ENCODE measurements around the gene SLC6A1.

SLC6A1 gene

GRCh38 chr3:10972072-10972782 is 20.3 kb upstream of the SLC6A1 start:
- DNase-seq, result no peak

GRCh38 chr3:10973046-10973595 is 19.4 kb upstream of the SLC6A1 start:
- no peak for DNase-seq

- DNase-seq, result no peak
Observed at GRCh38 chr3:10974131-10974530, 18.4 kb upstream of the SLC6A1 start.

GRCh38 chr3:10974746-10975375 is 17.7 kb upstream of the SLC6A1 start:
- DNase-seq, result no peak

DNA sequence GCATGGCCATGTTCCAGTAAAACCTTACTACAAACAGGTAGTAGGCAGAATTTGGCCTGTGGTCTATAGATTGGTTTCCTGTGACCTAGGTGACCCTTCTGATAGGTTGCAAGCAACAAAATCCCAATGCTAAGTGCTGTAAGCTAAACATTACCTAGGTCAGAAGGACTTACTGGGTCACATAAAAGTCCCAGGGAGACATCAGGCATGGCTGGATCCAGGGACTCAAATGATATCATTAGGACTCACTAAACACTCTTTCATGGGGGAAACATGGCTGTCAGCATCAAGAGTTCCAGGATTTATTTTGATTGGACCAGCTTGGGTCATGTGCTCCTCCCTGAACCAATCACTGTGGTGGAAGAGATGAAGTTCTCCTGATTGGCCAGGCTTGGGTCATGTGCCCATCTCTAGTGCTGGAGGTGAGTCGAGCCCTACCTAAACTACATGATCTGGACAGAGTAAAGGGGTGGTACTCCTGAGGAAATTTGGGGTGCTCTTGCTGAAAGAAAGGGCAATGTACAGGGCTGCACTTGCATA is 16.8 kb upstream of the SLC6A1 start:
- no peak for DNase-seq

GRCh38 chr3:10976770-10977169 is 15.8 kb upstream of the SLC6A1 start:
- DNase-seq, result no peak

DNA sequence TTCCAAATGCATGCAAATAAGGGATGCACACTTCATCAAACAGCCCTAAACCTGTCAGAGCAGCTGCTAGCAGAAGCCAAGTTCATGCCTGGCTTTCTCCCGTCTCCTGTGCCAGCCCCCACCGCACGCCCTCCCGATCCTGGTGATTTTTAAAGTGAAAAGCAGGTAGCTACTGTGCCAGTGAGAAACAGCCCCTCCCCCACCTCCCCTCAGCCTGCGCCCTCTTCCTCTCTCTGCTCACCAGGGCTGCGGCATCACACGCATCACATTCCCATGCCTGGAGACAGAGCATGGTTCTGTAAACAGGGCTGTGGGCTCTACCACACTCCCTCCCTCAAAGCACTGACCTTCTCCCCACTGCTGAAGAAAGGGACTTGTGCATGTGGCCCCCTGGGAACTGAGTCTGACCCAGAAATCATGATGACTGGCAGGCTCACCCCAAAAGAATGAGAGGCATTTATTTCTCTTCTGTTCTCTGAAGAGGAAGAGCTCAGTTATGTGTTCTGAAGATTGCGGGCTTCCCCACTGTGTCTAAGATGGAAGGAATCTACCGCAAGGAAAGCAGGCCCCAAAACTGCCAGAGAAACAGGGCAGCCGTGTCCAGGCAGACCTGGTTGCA is 14.5 kb upstream of the SLC6A1 start:
- DNase-seq, result no peak

DNA sequence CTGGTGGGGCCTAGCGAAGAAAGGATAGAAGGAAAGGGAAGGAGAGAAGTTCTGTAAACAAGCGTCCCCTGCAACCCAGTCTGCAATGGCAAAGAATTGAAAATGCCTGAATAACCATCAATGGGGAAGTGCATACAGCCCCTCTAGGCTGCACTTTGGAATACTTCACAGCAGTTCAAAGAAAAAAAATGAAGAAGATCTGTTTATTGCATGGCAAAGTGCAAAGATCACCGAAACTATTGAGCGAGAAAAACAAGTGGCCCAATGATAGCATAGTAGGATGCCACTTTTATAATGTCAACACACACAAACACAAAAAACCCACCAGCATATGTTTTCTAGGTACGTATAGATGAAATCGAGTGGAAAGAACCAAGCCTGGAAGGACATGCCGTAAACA is 13.6 kb upstream of the SLC6A1 start:
- DNase-seq, result no peak

DNA sequence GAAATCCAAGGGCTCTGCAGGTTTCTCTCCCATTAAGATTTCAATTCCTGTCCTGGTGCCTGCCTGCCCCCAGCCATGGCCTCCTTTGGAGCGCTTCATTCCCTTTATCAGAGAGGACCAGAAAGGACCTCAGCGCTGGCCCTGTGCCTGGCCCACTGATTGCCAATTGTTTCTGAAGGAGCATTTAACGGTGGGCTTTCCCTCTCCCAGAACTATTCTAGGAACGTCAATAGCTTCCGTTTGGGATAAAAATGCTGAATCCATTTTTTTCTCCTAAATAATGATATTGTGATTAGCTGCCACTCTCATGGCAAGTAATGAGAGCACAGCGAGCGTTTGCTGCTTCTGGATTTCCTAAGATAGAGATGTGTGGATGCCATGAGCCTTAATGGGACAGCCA is 12.2 kb upstream of the SLC6A1 start:
- no peak for DNase-seq

DNA sequence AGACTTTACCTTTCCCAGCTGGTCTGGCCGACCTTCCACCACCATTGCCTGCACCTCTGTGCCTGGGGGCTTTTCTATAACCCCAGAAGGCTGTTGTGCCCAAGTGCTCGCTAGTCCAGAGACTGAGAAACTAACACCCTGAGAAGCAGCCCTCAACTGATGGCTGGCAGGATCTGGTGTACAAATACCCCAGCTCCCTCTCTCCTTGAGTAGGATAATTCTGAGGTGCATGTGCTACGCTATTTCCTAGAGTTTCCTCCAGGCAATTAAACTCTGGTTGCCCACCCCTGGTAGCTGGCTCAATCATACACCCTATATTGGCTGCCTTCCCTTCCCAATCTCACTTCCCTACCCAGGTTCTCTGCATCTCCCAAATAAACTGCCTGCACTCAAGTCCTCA is 11.5 kb upstream of the SLC6A1 start:
- DNase-seq, result no peak

GRCh38 chr3:10981961-10982360 is 10.6 kb upstream of the SLC6A1 start:
- no peak for DNase-seq

GRCh38 chr3:10982782-10983181 is 9.8 kb upstream of the SLC6A1 start:
- no peak for DNase-seq

DNA sequence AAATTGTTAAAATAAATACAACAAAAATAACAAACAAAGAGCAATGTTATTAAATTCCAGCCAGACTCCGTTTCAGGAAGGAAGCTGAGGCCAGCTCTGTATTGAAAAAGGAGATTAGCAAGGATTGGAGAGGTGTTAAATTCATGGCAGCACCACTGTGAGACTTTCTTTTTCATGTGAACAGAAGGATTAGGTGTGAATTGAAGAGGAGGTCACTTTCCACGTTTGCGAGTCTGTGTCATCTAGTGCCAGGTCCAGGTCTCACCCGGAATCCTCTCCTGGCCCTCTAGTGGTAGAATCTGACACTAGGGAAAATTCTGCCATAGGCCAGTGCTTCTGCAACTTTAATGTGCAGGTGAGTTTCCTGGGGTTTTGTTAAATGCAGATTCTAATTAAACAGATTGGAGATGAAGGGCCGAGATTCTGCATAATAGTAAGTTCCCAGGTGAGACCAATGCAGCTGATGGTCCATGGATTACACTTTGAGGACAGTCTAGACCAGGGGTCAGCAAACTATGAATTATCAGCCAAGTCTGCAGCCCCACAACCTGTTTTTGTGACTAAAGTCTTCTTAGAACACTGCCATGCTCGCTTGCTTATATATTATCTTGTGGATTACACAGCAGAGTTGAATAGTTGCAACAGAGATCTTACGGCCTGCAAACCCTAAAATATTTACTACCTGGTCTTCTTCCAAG is 9.2 kb upstream of the SLC6A1 start:
- DNase-seq, result peak; percentile 56

- no peak for DNase-seq
Observed at GRCh38 chr3:10984371-10984896, 8.1 kb upstream of the SLC6A1 start.

DNA sequence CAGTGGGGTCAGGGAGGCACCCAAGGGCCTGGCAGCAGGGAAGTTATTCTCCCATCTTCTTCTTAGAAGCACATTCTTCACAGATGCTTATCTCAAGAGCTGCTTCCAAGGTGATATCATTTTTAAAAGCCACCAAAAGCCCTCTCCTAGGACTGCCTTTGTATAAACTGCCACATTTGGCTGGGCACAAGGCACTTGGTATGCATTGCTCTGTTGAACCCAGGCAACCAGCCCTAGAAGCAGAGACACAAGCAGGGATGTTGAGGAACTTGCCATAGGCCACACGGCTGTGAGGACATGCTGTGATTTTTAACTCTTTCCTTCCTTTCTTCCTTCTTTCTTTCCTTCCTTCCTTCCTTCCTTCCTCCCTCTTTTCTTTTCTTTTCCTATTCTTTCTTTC is 7.4 kb upstream of the SLC6A1 start:
- no peak for DNase-seq

DNA sequence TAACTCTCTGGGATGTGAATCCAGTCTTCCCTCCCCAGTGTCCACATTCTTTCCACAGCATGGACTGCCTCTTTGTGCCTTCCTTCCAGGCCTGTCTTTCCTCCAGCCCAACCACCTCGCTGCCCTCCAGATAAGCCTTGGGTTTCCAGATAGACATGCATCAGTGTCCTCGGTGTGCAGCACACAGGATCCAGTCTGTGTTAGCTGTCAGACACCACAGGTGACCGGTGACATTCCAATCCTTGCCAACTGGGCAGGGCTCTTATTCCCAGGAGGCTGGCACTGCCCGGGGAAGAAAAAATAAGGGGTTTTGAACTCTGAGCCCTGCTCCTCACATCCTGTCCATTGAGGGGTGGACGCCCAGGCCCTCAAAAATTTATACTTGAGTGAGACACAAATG is 6.0 kb upstream of the SLC6A1 start:
- no peak for DNase-seq

DNA sequence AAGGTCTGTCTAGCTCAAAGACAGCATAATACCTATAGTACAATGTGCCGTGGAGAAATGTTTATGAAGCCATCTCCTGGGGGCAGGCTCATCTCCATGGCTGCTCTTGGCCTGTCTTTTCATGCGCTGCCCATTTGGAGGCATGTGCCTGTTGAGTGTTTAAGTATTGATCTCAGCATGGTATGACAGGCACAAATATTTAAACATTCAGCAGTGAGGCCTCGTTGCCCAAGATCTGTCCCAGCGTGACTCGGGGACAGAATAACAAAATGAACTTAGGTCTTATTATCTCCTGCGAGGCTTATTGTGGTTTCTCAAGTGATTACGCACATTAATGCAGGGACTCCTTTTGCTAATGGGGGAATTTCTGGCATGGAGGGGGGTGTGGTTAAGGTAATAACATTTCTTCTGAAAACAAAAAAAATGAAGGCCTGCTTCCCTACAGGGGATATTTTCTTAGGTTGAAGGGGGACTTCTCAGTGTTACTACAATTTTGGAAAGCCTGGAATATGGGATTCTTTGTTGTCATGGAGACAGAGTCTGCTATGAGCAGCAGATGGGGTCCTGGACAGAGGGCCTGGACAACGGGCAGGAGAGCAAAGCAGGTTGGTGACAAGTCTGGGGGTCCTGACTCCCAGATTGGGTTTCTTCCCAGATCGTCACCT is 4.4 kb upstream of the SLC6A1 start:
- no peak for DNase-seq

GRCh38 chr3:10988991-10989484 is 3.5 kb upstream of the SLC6A1 start:
- no peak for DNase-seq

- DNase-seq, result no peak
Observed at GRCh38 chr3:10992943-10993728, 588 bp downstream of the SLC6A1 start.

DNA sequence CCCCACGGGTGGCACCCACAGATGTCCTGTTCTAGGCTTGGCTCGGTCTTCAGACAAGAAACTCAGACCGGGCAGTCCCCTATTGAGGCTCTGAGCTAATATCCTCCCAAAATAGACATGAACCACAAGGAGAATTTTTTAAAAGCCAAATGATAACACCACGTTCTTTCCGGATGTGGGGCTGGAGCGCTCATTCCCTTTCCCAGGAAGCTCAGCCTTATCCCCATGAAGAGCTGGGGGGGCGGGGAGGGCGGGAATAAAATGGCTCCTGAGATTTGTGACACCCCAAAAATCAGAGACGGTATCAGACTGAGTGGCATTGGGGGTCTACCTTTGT is 1.1 kb downstream of the SLC6A1 start:
- DNase-seq, result no peak

DNA sequence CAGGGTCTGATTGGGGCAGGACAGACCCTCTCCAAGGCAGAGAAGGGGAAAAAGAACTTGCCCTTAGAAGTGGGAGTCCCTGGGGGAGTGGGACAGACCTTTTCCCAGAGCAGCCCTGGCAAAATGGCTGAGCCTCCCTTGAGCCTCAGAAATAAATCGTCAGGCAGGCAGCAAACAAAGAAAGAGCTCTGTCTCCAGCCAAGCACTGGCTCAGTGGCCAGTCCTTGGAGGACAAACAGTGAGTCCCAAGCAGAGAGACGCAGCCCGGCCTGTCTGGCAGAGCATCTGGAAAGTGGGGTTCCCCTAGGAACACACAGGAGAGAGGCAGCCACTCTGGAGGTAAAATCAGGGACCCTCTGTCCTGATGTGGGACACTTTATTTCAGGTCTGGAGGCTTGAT is 1.8 kb downstream of the SLC6A1 start:
- DNase-seq, result no peak

DNA sequence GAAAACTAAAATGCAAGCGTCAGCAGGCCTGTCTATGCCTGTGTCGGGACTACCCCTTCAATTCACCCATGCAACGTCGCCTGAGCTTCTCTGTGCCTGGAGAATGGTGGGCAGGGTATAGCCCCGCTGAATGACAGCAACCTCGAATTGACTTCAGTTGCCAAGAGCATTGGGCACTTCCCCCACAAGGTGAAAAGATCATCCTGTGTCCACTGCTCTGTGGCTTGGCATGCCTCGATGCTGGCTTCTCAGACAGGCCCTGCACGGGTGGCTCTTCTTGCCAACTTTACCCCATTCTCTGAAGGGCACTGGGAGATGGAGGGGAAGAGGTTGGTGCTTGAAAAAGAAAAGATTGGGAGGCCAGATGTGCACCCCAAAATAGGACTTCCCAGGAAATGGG is 3.3 kb downstream of the SLC6A1 start:
- no peak for DNase-seq

All from NCI-H345 (cell line).